Hepatocyte (in vitro differentiated cells): ENCODE results near the gene LASP1.

Source experiments
- CTCF ChIP-seq: fragments of 200-600 bp; sonication (generic); IDR thresholded peaks from 2 replicates; pipeline ENCODE4 v1.5.1; 2016; ENCODE audit warnings: antibody characterized with exemption, mild to moderate bottlenecking; ENCODE audit not compliant: poor library complexity
- EZH2 ChIP-seq: fragments of 200-600 bp; sonication (generic); IDR thresholded peaks from 2 replicates; pipeline ENCODE4 v1.6.1; 2016; ENCODE audit warnings: antibody characterized with exemption, mild to moderate bottlenecking, borderline replicate concordance
- EZH2phosphoT487 ChIP-seq: fragments of 200-600 bp; sonication (generic); IDR thresholded peaks from one replicate; pipeline ENCODE4 v1.6.1; 2018; ENCODE audit warnings: antibody characterized with exemption, mild to moderate bottlenecking, low read depth, moderate library complexity; ENCODE audit not compliant: unreplicated experiment, severe bottlenecking

GRCh38 chr17:38926293-38927070 lies 56.6 kb downstream of the LASP1 start:
- TF ChIP-seq CTCF: no peak
- no peak for TF ChIP-seq EZH2phosphoT487
- TF ChIP-seq EZH2: no peak
